Panc1 (cell line): ENCODE measurements around the gene ADCY2. TPM values are rescaled to one million over a fixed set of nuclear protein-coding genes. Genes with fewer than 3 reads are reported as not detected.

Source experiments
- ATAC-seq: fragments of 200-7000 bp; cut with Tn5 transposase; 2 replicates; pipeline ENCODE4 v1.9.1; 2020; ENCODE audit warnings: mild to moderate bottlenecking, moderate library complexity
- BruUV-seq: library from RNA; stranded (reverse); fragments of 400-500 nt; replicated peaks from 2 replicates; lab custom pipeline; 2021; lab: Mats Ljungman, UMichigan
- CTCF ChIA-PET: fragments of 300-600 bp; sonication (Branson Sonifier 250); formaldehyde crosslinking; loops from one replicate; lab custom pipeline; 2022; ENCODE audit warnings: antibody characterized with exemption; lab: Charles Lee
- POLR2A ChIA-PET: fragments of 300-600 bp; sonication (Branson Sonifier 250); formaldehyde crosslinking; loops from one replicate; lab custom pipeline; 2022; ENCODE audit warnings: antibody characterized with exemption; lab: Charles Lee
- DNase-seq: peaks from one replicate; pipeline ENCODE4 v3.0.0-alpha.2; 2010; ENCODE audit warnings: low read depth, low spot score
- H3K27ac ChIP-seq: 2 replicates; pipeline ENCODE4 v1.5.1; 2011; ENCODE audit warnings: mild to moderate bottlenecking, low read length, inconsistent platforms
- H3K27me3 ChIP-seq: fragments of 200-500 bp; sonication (Bioruptor generic); 2 replicates; pipeline ENCODE4 v1.6.0; 2014; ENCODE audit warnings: low read length, inconsistent platforms; ENCODE audit not compliant: control insufficient read depth, insufficient read depth
- H3K36me3 ChIP-seq: fragments of 200-500 bp; sonication (Bioruptor generic); 2 replicates; pipeline ENCODE4 v1.5.1; 2014; ENCODE audit warnings: inconsistent platforms, mild to moderate bottlenecking, low read length, moderate library complexity; ENCODE audit not compliant: control insufficient read depth, insufficient read depth
- H3K4me1 ChIP-seq: 2 replicates; pipeline ENCODE4 v1.5.1; 2011; ENCODE audit warnings: inconsistent platforms, mild to moderate bottlenecking, low read length, moderate library complexity; ENCODE audit not compliant: control insufficient read depth, insufficient read depth
- H3K4me3 ChIP-seq, 2 experiments: 2 replicates each; pipeline ENCODE4 v1.5.1; 2011 to 2012; ENCODE audit warnings: low read depth in 2 of 2, low read length in 2 of 2, mild to moderate bottlenecking in 2 of 2, inconsistent platforms in 1 of 2, moderate library complexity in 1 of 2
- H3K9me3 ChIP-seq: fragments of 200-500 bp; sonication (Bioruptor generic); 2 replicates; pipeline ENCODE4 v1.5.1; 2014; ENCODE audit warnings: low read depth, mild to moderate bottlenecking, inconsistent platforms, low read length, moderate library complexity; ENCODE audit not compliant: control insufficient read depth, insufficient read depth
- CTCF ChIP-seq: fragments of 450-650 bp; IDR thresholded peaks from 2 replicates; pipeline ENCODE4 v1.5.1; 2017; ENCODE audit warnings: mild to moderate bottlenecking
- POLR2AphosphoS5 ChIP-seq: IDR thresholded peaks from 2 replicates; pipeline ENCODE4 v1.6.1; 2012; ENCODE audit warnings: mild to moderate bottlenecking, low read depth, low read length, moderate library complexity
- REST ChIP-seq, 2 experiments: IDR thresholded peaks; 2 replicates each; pipeline ENCODE4 v1.6.1; 2011 to 2012; ENCODE audit warnings: low read depth in 2 of 2, control low read depth in 1 of 2, low read length in 1 of 2, mild to moderate bottlenecking in 1 of 2, moderate library complexity in 1 of 2; ENCODE audit not compliant: insufficient read depth in 1 of 2
- SIN3A ChIP-seq: IDR thresholded peaks from 2 replicates; pipeline ENCODE4 v1.6.1; 2012; ENCODE audit warnings: low read depth, mild to moderate bottlenecking, low read length, moderate library complexity, borderline replicate concordance; ENCODE audit not compliant: insufficient read depth
- TCF7L2 ChIP-seq: IDR thresholded peaks from 2 replicates; pipeline ENCODE4 v1.6.1; 2011; ENCODE audit warnings: mild to moderate bottlenecking, low read depth, low read length, inconsistent platforms
- in situ Hi-C: cut with HindIII; loops from 2 replicates; pipeline ENCODE4 v1.10.0; 2016; ENCODE audit warnings: low sequenced_read_pairs, low pct_unique_long_range_greater_than_20kb
- intact Hi-C: fragments of 100-400 bp; cut with micrococcal nuclease; formaldehyde crosslinking; loops from one replicate; pipeline ENCODE4 v1.10.0; 2022; ENCODE audit not compliant: unreplicated experiment
- total RNA-seq: library from RNA; stranded (reverse); gene quantifications from one replicate; pipeline ENCODE4 v1.2.1, GENCODE V29; 2021; ENCODE audit not compliant: unreplicated experiment

The ADCY2 gene
- total RNA-seq, 1 experiment from 2014 or later: 0.13 TPM

GRCh38 chr5:7584749-7585148, 188.8 kb downstream of the ADCY2 start:
- H3K36me3 ChIP-seq: no peaks in the 10 kb centered on the region
- TF ChIP-seq SIN3A (no peak), POLR2AphosphoS5 (no peak), REST (IDR thresholded peaks at IDR 0.05; ENCODE audit: insufficient read depth in 1 of 2, low read depth in 2 of 2, low read length in 1 of 2) (no peak), TCF7L2 (no peak), CTCF (no peak)
- no peak overlapping the region for H3K4me3 ChIP-seq
- no peak for ATAC-seq
- no peak for DNase-seq
- intact Hi-C loops: no loop called here
- no peaks in the 10 kb centered on the region for H3K4me1 ChIP-seq
- POLR2A ChIA-PET: no interaction called here
- no TSS peak for BruUV-seq
- in situ Hi-C loops: no loop called here
- CTCF ChIA-PET: no interaction called here
- H3K27me3 ChIP-seq: no peaks in the 10 kb centered on the region
- no peaks in the 10 kb centered on the region for H3K9me3 ChIP-seq
- no peak overlapping the region for H3K27ac ChIP-seq

GRCh38 chr5:7585807-7586206, 189.9 kb downstream of the ADCY2 start:
- intact Hi-C loops (no loop called here), in situ Hi-C loops (no loop called here)
- no peak for DNase-seq
- H3K9me3 ChIP-seq: no peaks in the 10 kb centered on the region
- ChIA-PET POLR2A (no interaction called here), CTCF (no interaction called here)
- H3K27ac ChIP-seq: no peak overlapping the region
- H3K4me3 ChIP-seq: no peak overlapping the region
- H3K36me3 ChIP-seq: no peaks in the 10 kb centered on the region
- ATAC-seq: no peak
- TF ChIP-seq CTCF (no peak), SIN3A (no peak), TCF7L2 (no peak), REST (IDR thresholded peaks at IDR 0.05; ENCODE audit: insufficient read depth in 1 of 2, low read depth in 2 of 2, low read length in 1 of 2) (no peak), POLR2AphosphoS5 (no peak)
- BruUV-seq: no TSS peak
- no peaks in the 10 kb centered on the region for H3K4me1 ChIP-seq
- no peaks in the 10 kb centered on the region for H3K27me3 ChIP-seq
